Liver (tissue), 9 donors: ENCODE data around the gene DHRSX. TPM values are rescaled to one million over a fixed set of nuclear protein-coding genes. Genes with fewer than 3 reads are reported as not detected.

ENCODE experiments used
- DNase-seq: peaks from one replicate; pipeline ENCODE4 v3.0.0-alpha.2; 2017; ENCODE audit warnings: low spot score
- H3K27ac ChIP-seq, 2 donors: one replicate each; pipeline ENCODE4 v1.7.0; 2013; ENCODE audit warnings: inconsistent platforms in 2 of 2, low read length in 2 of 2, control low read depth in 1 of 2, low read depth in 1 of 2, mild to moderate bottlenecking in 1 of 2
- H3K27me3 ChIP-seq, 4 donors: one replicate each; pipeline versions ENCODE4 v1.6.1 to v1.7.0; 2013; ENCODE audit warnings: low read length in 3 of 4, inconsistent platforms in 1 of 4, mild to moderate bottlenecking in 1 of 4, moderate library complexity in 1 of 4; ENCODE audit not compliant: control insufficient read depth in 4 of 4, insufficient read depth in 4 of 4
- H3K36me3 ChIP-seq, 4 donors: one replicate each; pipeline versions ENCODE4 v1.6.1 to v1.7.0; 2013; ENCODE audit warnings: low read length in 3 of 4, mild to moderate bottlenecking in 3 of 4, low read depth in 1 of 4, moderate library complexity in 1 of 4; ENCODE audit not compliant: control insufficient read depth in 4 of 4, insufficient read depth in 3 of 4
- H3K4me1 ChIP-seq, 4 donors: one replicate each; pipeline versions ENCODE4 v1.6.1 to v1.7.0; 2013; ENCODE audit warnings: low read length in 3 of 4, mild to moderate bottlenecking in 3 of 4, moderate library complexity in 1 of 4; ENCODE audit not compliant: control insufficient read depth in 4 of 4, insufficient read depth in 4 of 4
- H3K4me3 ChIP-seq, 3 donors: one replicate each; pipeline versions ENCODE4 v1.6.1 to v1.7.0; 2013; ENCODE audit warnings: low read length in 3 of 3, control low read depth in 1 of 3, low read depth in 1 of 3, mild to moderate bottlenecking in 1 of 3
- H3K9ac ChIP-seq, 2 donors: one replicate each; pipeline ENCODE4 v1.7.0; 2013; ENCODE audit warnings: low read length in 2 of 2, mild to moderate bottlenecking in 2 of 2, moderate library complexity in 2 of 2, control low read depth in 1 of 2, low read depth in 1 of 2
- H3K9me3 ChIP-seq, 4 donors: one replicate each; pipeline versions ENCODE4 v1.6.1 to v1.7.0; 2013; ENCODE audit warnings: low read length in 3 of 4; ENCODE audit not compliant: control insufficient read depth in 4 of 4
- ATF3 ChIP-seq: IDR thresholded peaks from 2 replicates; pipeline ENCODE4 v1.6.1; 2016; ENCODE audit warnings: antibody characterized with exemption
- CTCF ChIP-seq: fragments of 150-350 bp; IDR thresholded peaks from 2 replicates; pipeline ENCODE4 v1.5.1; 2017; ENCODE audit warnings: improper control_type of control experiment, low read depth, low read length; ENCODE audit not compliant: missing input control
- EGR1 ChIP-seq, 2 donors: IDR thresholded peaks; 2 replicates each; pipeline ENCODE4 v1.6.1; 2016 to 2018; ENCODE audit warnings: antibody characterized with exemption in 2 of 2, low read depth in 2 of 2
- FOXA1 ChIP-seq: IDR thresholded peaks from 2 replicates; pipeline ENCODE4 v1.6.1; 2016; ENCODE audit warnings: antibody characterized with exemption
- FOXA2 ChIP-seq: IDR thresholded peaks from 2 replicates; pipeline ENCODE4 v1.6.1; 2016; ENCODE audit warnings: antibody characterized with exemption
- GABPA ChIP-seq, 2 donors: IDR thresholded peaks in 1 of 2; conservative IDR thresholded peaks in 1 of 2; 2 replicates each; pipeline ENCODE4 v1.6.1; 2016; ENCODE audit warnings: antibody characterized with exemption in 2 of 2, mild to moderate bottlenecking in 1 of 2, moderate library complexity in 1 of 2
- HNF4A ChIP-seq, 2 donors: conservative IDR thresholded peaks; 2 replicates each; pipeline ENCODE4 v1.6.1; 2016; ENCODE audit warnings: antibody characterized with exemption in 2 of 2, mild to moderate bottlenecking in 2 of 2
- HNF4G ChIP-seq: IDR thresholded peaks from 2 replicates; pipeline ENCODE4 v1.6.1; 2016; ENCODE audit warnings: antibody characterized with exemption
- JUND ChIP-seq, 2 donors: IDR thresholded peaks; 2 replicates each; pipeline ENCODE4 v1.6.1; 2016; ENCODE audit warnings: antibody characterized with exemption in 2 of 2
- MAX ChIP-seq: IDR thresholded peaks from 2 replicates; pipeline ENCODE4 v1.6.1; 2016; ENCODE audit warnings: antibody characterized with exemption
- NR2F2 ChIP-seq: IDR thresholded peaks from 2 replicates; pipeline ENCODE4 v1.6.1; 2016; ENCODE audit warnings: antibody characterized with exemption
- RAD21 ChIP-seq, 2 donors: IDR thresholded peaks; 2 replicates each; pipeline ENCODE4 v1.6.1; 2016; ENCODE audit warnings: antibody characterized with exemption in 2 of 2, mild to moderate bottlenecking in 2 of 2
- REST ChIP-seq: IDR thresholded peaks from 2 replicates; pipeline ENCODE4 v1.6.1; 2016; ENCODE audit warnings: antibody characterized with exemption, mild to moderate bottlenecking
- RXRA ChIP-seq, 2 donors: IDR thresholded peaks; 2 replicates each; pipeline ENCODE4 v1.6.1; 2017 to 2018; ENCODE audit warnings: antibody characterized with exemption in 2 of 2, mild to moderate bottlenecking in 1 of 2
- SP1 ChIP-seq: IDR thresholded peaks from 2 replicates; pipeline ENCODE4 v1.6.1; 2018; ENCODE audit warnings: antibody characterized with exemption, mild to moderate bottlenecking
- TAF1 ChIP-seq: conservative IDR thresholded peaks from 2 replicates; pipeline ENCODE4 v1.6.1; 2016; ENCODE audit warnings: antibody characterized with exemption, mild to moderate bottlenecking
- YY1 ChIP-seq: IDR thresholded peaks from 2 replicates; pipeline ENCODE4 v1.6.1; 2016; ENCODE audit warnings: antibody characterized with exemption, mild to moderate bottlenecking
- ZBTB33 ChIP-seq: IDR thresholded peaks from 2 replicates; pipeline ENCODE4 v1.6.1; 2016; ENCODE audit warnings: antibody characterized with exemption
- WGBS: extraction: QIAGEN DNeasy Blood & Tissue Kit; methylation state at CpG from one replicate; pipeline ENCODE4 v1.1.7; 2013; 5-methylcytosine and 5-hydroxymethylcytosine counted together
- polyA plus RNA-seq, 2 donors: library from polyadenylated mRNA; stranded (reverse) in 1 of 2; unstranded in 1 of 2; fragments of 200-250 nt in 1 of 2; fragments of >200 nt in 1 of 2; fragmentation: Nextera tagmentation in 1 of 2; extraction: Ambion mirVana in 1 of 2; gene quantifications; one replicate each; pipeline versions ENCODE4 v1.2.1 to v1.2.3, GENCODE V29; 2013 to 2015
- total RNA-seq, 2 donors: library from RNA; depleted of rRNA; stranded (reverse); fragments of >200 nt; gene quantifications; one replicate each; pipeline ENCODE4 v1.2.3, GENCODE V29; 2014
- donor health status: healthy.
- donor health status: healthy.
- donor health status: healthy.
- donor health status: healthy.
- donor health status: healthy.

The DHRSX gene
- total and polyA plus RNA-seq, 4 donors: 17.2 to 35.2 (median 23.3) TPM

GRCh38 chrX:2497961-2498780 lies 2.6 kb downstream of the DHRSX start:
- H3K4me1 ChIP-seq: peaks cover 11 to 32% (median 25%) of the 10 kb centered on the region in 4 donors

More at GRCh38 chrX:2497961-2498780, 2.6 kb downstream of the DHRSX start:
- peak overlapping the region; percentile 32 to 84 (median 70) for H3K4me3 ChIP-seq
- H3K9me3 ChIP-seq: no peaks in the 10 kb centered on the region
- peak overlapping the region; percentile 10 to 94 for H3K9ac ChIP-seq
- DNase-seq: no peak
- H3K27ac ChIP-seq: peak overlapping the region; percentile 93 to 97
- H3K27me3 ChIP-seq: no peaks in the 10 kb centered on the region
- H3K36me3 ChIP-seq: peaks cover 0 to 6% (median 3%) of the 10 kb centered on the region in 4 donors
- WGBS: 15% methylated on average over 11 of the region's 11 CpGs
- TF ChIP-seq JUND (IDR thresholded peaks at IDR 0.05) (peak in 1 of 2 donors; percentile 64), RAD21 (IDR thresholded peaks at IDR 0.05) (peak; percentile 55 to 64), GABPA (IDR thresholded peaks at IDR 0.05 in 1 of 2, conservative IDR thresholded peaks at IDR 0.05 in 1 of 2) (no peak), TAF1 (peak; percentile 59), EGR1 (IDR thresholded peaks at IDR 0.05; ENCODE audit: low read depth in 2 of 2) (peak; percentile 23 to 53), ATF3 (peak; percentile 66), CTCF (no peak), FOXA1 (no peak), YY1 (peak; percentile 88), MAX (peak; percentile 72), ZBTB33 (no peak), HNF4G (peak; percentile 83), RXRA (IDR thresholded peaks at IDR 0.05) (peak; percentile 69 to 77), NR2F2 (peak; percentile 22), REST (peak; percentile 75), SP1 (peak; percentile 97), FOXA2 (no peak), HNF4A (conservative IDR thresholded peaks at IDR 0.05) (peak; percentile 93 to 96)
